Activated CD8-positive, alpha-beta T cell treated with anti-CD3 and anti-CD28 coated beads for 36 hours (primary cell): ENCODE data around the gene RRN3. TPM values are rescaled to one million over a fixed set of nuclear protein-coding genes. Genes with fewer than 3 reads are reported as not detected.
"Not testable (repeated sequence)": the region's sequence is repeated elsewhere in the genome, so short reads cannot be mapped to it uniquely, and the experiment has no call there.

ENCODE experiments used
- ATAC-seq: fragments of 200-7000 bp; cut with Tn5 transposase; one replicate; pipeline ENCODE4 v1.10.0; 2021; ENCODE audit warnings: mild to moderate bottlenecking, moderate library complexity
- CTCF ChIA-PET: fragments of 350-600 bp; sonication (Branson Sonifier 250); formaldehyde crosslinking; loops from one replicate; lab custom pipeline; 2021; ENCODE audit warnings: antibody characterized with exemption; lab: Charles Lee
- POLR2A ChIA-PET: fragments of 350-600 bp; sonication (Branson Sonifier 250); formaldehyde crosslinking; loops from one replicate; lab custom pipeline; 2021; ENCODE audit warnings: antibody characterized with exemption; lab: Charles Lee
- DNase-seq: peaks from one replicate; pipeline ENCODE4 v3.0.0-alpha.2; 2020
- H3K27ac Mint-ChIP-seq: one replicate; pipeline ENCODE4 v1.8.0; 2021; ENCODE audit warnings: mild to moderate bottlenecking, mixed read lengths
- H3K27me3 Mint-ChIP-seq: one replicate; pipeline ENCODE4 v1.8.0; 2021; ENCODE audit warnings: mixed read lengths
- H3K36me3 Mint-ChIP-seq: one replicate; pipeline ENCODE4 v1.8.0; 2021; ENCODE audit warnings: low read depth, mixed read lengths
- H3K4me1 Mint-ChIP-seq: one replicate; pipeline ENCODE4 v1.8.0; 2021; ENCODE audit warnings: low read depth, mixed read lengths
- H3K4me3 Mint-ChIP-seq: one replicate; pipeline ENCODE4 v1.8.0; 2021; ENCODE audit warnings: mild to moderate bottlenecking, moderate library complexity, mixed read lengths
- H3K9me3 Mint-ChIP-seq: one replicate; pipeline ENCODE4 v1.8.0; 2021; ENCODE audit warnings: mixed read lengths
- intact Hi-C: fragments of 100-400 bp; cut with micrococcal nuclease; formaldehyde crosslinking; loops from one replicate; pipeline ENCODE4 v1.10.0; 2022
- total RNA-seq, 2 experiments: library from RNA; stranded (reverse); gene quantifications; one replicate each; pipeline ENCODE4 v1.2.3, GENCODE V29; 2021
- TF ChIP-seq, protein P1 (sequence below): fragments of 200-600 bp; IDR thresholded peaks from one replicate; pipeline ENCODE4 v1.8.0; 2022; ENCODE audit warnings: antibody characterized with exemption, mild to moderate bottlenecking

Gene RRN3
- total RNA-seq, 2 experiments from 2014 or later: 30.3 to 33.0 TPM

DNA sequence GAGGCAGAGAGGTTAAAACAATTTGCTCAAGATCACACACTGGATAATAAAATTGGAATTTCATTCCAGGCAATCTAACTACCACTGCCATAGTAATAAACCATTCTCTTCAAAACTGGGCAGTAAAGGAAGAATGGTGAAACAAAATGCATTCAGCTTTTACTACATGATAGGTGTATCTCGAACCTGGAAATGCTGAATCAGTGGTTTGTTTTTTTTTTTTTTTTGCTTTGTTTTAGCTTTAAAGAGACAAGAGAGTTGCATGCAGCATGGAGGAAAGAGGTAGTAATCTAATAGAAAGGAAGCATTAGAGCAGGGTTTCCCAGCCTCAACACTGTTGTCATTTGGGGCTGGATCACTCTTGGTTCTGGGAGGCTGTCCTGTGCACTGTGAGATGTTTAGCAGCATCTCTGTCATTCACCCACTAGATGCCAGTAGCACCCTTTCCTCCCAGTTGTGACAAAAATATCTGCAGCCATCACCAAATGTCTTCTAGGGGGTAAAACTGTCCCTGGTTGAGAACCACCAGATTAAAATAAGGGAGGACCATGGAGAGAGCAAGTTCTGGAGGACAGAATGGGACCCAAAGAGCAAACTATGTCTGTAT is 3.3 kb downstream of the RRN3 start:
- H3K9me3 Mint-ChIP-seq, H3K4me3 Mint-ChIP-seq, intact Hi-C loops, H3K36me3 Mint-ChIP-seq, POLR2A ChIA-PET, H3K27me3 Mint-ChIP-seq, CTCF ChIA-PET, DNase-seq: not testable (repeated sequence)
- H3K4me1 Mint-ChIP-seq: peaks cover 23% of the 10 kb centered on the region
- peak overlapping the region; percentile 38 for H3K27ac Mint-ChIP-seq
- ATAC-seq: peak; percentile 13

DNA sequence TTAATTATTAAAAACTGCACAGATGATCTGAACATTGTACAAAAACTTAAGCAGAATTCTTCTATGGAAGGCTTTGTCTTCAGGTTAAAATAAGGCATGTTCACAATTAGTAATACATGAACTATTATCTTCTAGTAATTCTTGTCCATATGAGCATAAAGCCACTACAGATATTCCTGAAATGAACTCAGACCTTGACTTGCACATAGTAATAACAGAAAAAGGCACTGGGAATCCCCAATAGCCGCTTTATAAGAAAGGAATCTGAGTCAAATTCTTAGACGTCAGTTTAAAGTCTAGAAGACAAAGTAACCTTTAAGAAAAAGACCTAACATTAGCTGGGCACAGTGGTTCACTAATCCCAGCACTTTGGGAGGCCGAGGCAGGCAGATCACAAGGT is 11.3 kb downstream of the RRN3 start:
- H3K27ac Mint-ChIP-seq, DNase-seq, H3K4me3 Mint-ChIP-seq, CTCF ChIA-PET, intact Hi-C loops, H3K27me3 Mint-ChIP-seq, ATAC-seq, POLR2A ChIA-PET, H3K9me3 Mint-ChIP-seq, H3K4me1 Mint-ChIP-seq: not testable (repeated sequence)
- peaks cover 36% of the 10 kb centered on the region for H3K36me3 Mint-ChIP-seq

DNA sequence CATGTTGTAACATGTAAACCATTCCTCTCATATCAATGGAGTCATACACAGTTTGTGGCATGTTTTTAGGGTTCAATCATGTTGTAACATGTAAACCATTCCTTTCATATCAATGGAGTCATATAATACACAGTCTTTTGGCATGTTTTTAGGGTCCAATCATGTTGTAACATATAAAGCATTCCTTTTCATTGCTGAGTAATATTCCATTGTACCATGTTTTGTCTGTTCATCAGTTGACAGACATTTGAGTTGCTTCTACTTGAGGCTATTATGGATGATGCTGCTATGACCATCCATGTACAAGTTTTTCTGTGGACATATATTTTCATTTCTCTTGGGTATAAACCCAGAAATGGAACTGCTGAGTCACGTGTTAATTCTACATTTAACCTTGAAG is 13.2 kb downstream of the RRN3 start:
- POLR2A ChIA-PET, H3K27ac Mint-ChIP-seq, H3K4me3 Mint-ChIP-seq, intact Hi-C loops, H3K9me3 Mint-ChIP-seq, ATAC-seq, H3K27me3 Mint-ChIP-seq, DNase-seq, CTCF ChIA-PET, H3K4me1 Mint-ChIP-seq: not testable (repeated sequence)
- peaks cover 49% of the 10 kb centered on the region for H3K36me3 Mint-ChIP-seq

DNA sequence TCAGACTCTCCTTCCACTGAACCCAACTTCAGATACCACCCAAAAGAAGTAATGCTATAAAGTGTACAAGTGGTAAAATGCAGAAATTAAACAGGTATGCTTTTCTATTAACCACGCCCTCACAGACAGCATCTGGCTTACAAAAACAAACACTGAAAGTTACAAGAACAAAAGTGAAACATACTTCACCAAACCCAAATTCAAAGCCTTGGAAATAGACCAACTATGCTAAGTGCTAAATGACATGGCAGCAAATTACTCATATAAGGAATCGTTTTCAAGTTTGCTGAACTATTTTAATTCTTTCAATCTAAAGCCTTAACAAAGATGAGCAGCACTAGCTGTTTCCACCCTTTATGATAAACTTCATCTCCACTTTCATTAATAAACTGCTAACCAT is 17.9 kb downstream of the RRN3 start:
- H3K4me3 Mint-ChIP-seq, H3K9me3 Mint-ChIP-seq, H3K27me3 Mint-ChIP-seq, H3K4me1 Mint-ChIP-seq, intact Hi-C loops, CTCF ChIA-PET, DNase-seq: not testable (repeated sequence)
- peak overlapping the region; percentile 60 for H3K27ac Mint-ChIP-seq
- H3K36me3 Mint-ChIP-seq: peaks cover 52% of the 10 kb centered on the region
- POLR2A ChIA-PET: interaction anchor here (1.3 kb wide), 1 partner anchor 14 kb away, joined by 4 read pairs; no protein-coding TSS in a partner anchor
- peak; percentile 45 for ATAC-seq

DNA sequence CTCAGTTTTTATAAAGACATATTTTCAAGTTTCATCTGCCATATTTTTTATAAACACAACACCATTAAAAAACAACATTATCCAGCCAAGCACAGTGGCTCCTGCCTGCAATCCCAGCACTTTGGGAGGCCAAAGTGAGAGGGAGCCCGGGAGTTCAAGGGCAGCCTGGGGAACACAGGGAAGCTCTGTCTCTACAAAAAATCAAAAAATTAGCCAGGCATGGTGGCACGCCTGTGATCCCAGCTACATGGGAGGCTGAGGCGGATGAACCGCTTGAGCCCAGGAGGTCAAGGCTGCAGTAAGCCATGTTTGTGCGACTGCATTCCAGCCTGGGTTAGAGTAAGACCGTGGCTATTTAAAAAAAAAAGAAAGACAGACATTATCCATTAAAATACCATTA is 21.0 kb downstream of the RRN3 start:
- ATAC-seq (no peak), DNase-seq (no peak)
- TF ChIP-seq, protein P1, sequence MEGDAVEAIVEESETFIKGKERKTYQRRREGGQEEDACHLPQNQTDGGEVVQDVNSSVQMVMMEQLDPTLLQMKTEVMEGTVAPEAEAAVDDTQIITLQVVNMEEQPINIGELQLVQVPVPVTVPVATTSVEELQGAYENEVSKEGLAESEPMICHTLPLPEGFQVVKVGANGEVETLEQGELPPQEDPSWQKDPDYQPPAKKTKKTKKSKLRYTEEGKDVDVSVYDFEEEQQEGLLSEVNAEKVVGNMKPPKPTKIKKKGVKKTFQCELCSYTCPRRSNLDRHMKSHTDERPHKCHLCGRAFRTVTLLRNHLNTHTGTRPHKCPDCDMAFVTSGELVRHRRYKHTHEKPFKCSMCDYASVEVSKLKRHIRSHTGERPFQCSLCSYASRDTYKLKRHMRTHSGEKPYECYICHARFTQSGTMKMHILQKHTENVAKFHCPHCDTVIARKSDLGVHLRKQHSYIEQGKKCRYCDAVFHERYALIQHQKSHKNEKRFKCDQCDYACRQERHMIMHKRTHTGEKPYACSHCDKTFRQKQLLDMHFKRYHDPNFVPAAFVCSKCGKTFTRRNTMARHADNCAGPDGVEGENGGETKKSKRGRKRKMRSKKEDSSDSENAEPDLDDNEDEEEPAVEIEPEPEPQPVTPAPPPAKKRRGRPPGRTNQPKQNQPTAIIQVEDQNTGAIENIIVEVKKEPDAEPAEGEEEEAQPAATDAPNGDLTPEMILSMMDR: no peak
- H3K36me3 Mint-ChIP-seq: peaks cover 49% of the 10 kb centered on the region
- no peaks in the 10 kb centered on the region for H3K27me3 Mint-ChIP-seq
- intact Hi-C loops: no loop called here
- ChIA-PET POLR2A (no interaction called here), CTCF (interaction anchor here (1.2 to 1.8 kb wide), 4 partner anchors 11 to 21 kb away, joined by 3 to 14 read pairs (median 6); partner anchors contain the start of gene RRN3)
- no peak overlapping the region for H3K27ac Mint-ChIP-seq
- H3K4me3 Mint-ChIP-seq: no peak overlapping the region
- H3K9me3 Mint-ChIP-seq: no peaks in the 10 kb centered on the region
- H3K4me1 Mint-ChIP-seq: peaks cover 2% of the 10 kb centered on the region

DNA sequence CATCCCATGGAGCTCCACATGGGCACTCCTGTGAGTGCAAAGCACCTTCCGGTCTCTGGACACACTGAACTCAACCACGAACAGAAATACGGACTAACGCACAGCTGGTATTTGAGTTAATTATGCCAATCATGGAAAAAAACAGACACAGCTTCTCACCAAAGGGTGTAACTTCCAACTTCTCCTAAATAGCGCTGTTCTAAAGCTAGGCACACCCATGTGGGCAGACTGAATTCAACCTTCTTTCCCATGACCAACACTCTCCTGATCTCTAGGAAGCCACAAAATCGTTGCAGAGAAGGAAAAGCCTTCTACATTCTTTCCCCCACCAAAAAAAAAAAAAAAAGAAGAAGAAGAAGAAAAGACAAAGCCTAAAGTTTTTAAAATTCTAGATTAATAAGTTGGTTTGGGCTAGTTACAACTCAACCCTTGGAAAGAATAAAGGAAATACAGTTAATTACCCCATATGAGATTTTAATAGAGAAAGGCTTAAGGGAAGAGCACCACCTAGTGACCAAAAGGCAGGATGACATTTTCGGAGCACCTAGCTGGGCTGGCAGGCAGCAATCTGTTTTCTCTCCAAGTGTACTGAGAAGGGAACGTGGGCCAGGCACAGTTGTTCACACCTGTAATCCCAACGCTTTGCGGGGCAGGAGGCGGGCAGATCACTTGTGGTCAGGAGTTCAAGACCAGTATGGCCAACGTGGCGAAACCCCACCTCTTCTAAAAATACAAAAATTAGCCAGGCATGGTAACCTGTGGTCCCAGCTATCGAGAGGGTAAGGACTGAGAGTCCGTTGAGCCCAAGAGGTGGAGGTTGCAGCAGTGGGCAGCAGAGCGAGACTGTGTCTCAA is 21.9 kb downstream of the RRN3 start:
- H3K27ac Mint-ChIP-seq, H3K9me3 Mint-ChIP-seq, DNase-seq, H3K4me1 Mint-ChIP-seq, intact Hi-C loops, POLR2A ChIA-PET, H3K27me3 Mint-ChIP-seq, H3K4me3 Mint-ChIP-seq: not testable (repeated sequence)
- TF ChIP-seq, protein P1: peak; percentile 60
- peaks cover 40% of the 10 kb centered on the region for H3K36me3 Mint-ChIP-seq
- CTCF ChIA-PET: interaction anchor here (1.2 to 1.8 kb wide), 4 partner anchors 10 to 22 kb away, joined by 3 to 14 read pairs (median 6); partner anchors contain the start of gene RRN3
- peak; percentile 70 for ATAC-seq

DNA sequence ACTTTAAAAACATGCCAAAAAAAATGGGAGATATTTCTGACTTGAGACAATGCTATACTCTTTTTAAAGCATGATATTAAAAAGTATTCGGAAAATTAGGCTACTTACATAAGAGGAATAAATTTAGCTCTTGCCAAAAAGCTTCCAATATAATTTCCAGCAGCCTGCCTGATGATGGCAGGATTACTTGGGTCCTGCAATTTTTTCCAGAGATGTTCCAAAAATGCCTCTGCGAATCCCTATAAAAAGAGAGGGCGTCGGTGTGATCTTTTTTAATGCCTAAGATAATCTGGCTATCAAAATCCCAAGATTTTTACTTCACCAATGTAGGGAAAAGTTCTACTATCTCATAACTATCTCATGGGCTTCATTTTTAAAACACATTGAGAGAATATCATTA is 23.1 kb downstream of the RRN3 start:
- H3K27me3 Mint-ChIP-seq, ATAC-seq, DNase-seq, H3K27ac Mint-ChIP-seq, H3K4me3 Mint-ChIP-seq, intact Hi-C loops, H3K9me3 Mint-ChIP-seq, POLR2A ChIA-PET, H3K4me1 Mint-ChIP-seq: not testable (repeated sequence)
- peaks cover 36% of the 10 kb centered on the region for H3K36me3 Mint-ChIP-seq
- CTCF ChIA-PET: interaction anchor here (1.2 kb wide), 1 partner anchor 18 kb away, joined by 3 read pairs; no protein-coding TSS in a partner anchor

DNA sequence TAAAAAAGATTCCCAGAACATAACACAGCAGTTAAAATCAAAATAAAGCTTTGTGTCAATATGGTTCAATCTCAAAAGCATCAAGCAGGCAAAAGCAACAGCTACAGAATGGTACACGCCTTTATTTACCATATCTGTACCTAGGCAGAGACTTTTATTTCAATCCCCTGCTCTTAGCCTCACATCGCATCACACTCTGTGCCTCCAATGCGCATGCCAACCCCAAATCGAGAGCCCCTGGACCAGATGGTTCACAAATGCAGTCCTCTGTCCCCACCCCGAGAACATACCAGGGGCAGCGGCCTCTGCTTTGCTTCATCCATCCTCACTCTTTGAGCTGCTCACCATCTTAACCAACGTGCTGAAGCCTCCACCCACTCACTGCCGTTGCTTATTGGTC is 27.4 kb downstream of the RRN3 start:
- ATAC-seq, CTCF ChIA-PET, H3K27ac Mint-ChIP-seq, H3K4me1 Mint-ChIP-seq, intact Hi-C loops, H3K4me3 Mint-ChIP-seq, DNase-seq, POLR2A ChIA-PET, H3K27me3 Mint-ChIP-seq, H3K9me3 Mint-ChIP-seq: not testable (repeated sequence)
- H3K36me3 Mint-ChIP-seq: peaks cover 33% of the 10 kb centered on the region

DNA sequence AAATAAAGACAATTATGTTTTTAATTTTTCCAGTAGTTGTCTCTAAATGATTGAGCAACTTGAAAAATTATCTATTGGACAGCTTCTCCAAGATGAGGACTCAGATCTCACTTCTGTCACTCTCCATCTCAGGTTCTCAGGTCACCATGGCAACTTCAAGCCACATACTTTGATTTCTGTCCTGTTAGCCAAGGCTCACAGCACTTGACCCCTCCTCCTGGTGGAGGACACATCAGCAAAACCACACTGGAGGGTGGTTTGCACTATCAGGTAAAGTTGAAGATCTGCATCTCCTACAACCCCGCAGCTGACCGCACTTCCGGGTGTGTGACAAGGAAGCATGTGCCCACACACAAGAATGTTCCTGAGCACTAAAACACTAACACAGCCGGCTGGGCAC is 28.1 kb downstream of the RRN3 start:
- CTCF ChIA-PET, H3K9me3 Mint-ChIP-seq, H3K4me3 Mint-ChIP-seq: not testable (repeated sequence)

More for the DNA sequence above, 28.1 kb downstream of the RRN3 start:
- POLR2A ChIA-PET, H3K27ac Mint-ChIP-seq, DNase-seq, H3K27me3 Mint-ChIP-seq, H3K4me1 Mint-ChIP-seq, ATAC-seq, intact Hi-C loops: not testable (repeated sequence)
- peaks cover 36% of the 10 kb centered on the region for H3K36me3 Mint-ChIP-seq
